Fibroblast of lung (primary cell): ENCODE data around the gene KRTAP4-7. TPM values are rescaled to one million over a fixed set of nuclear protein-coding genes. Genes with fewer than 3 reads are reported as not detected.

Experiments
- DNase-seq, 2 donors: peaks; one replicate each; pipeline versions ENCODE4 v3.0.0 to v3.0.0-alpha.2; 2010; ENCODE audit warnings: low read depth in 2 of 2
- H2AFZ ChIP-seq: 2 replicates; pipeline ENCODE4 v1.5.1; 2012; ENCODE audit warnings: low read length, control low read depth, inconsistent platforms
- H3K27ac ChIP-seq: 2 replicates; pipeline ENCODE4 v1.5.1; 2011; ENCODE audit warnings: low read length, control low read depth; ENCODE audit not compliant: insufficient read depth
- H3K27me3 ChIP-seq: 2 replicates; pipeline ENCODE4 v1.5.1; 2011; ENCODE audit warnings: mild to moderate bottlenecking, low read length; ENCODE audit not compliant: control insufficient read depth, insufficient read depth
- H3K36me3 ChIP-seq: 2 replicates; pipeline ENCODE4 v1.5.1; 2011; ENCODE audit warnings: low read length; ENCODE audit not compliant: control insufficient read depth, insufficient read depth
- H3K4me1 ChIP-seq: 2 replicates; pipeline ENCODE4 v1.5.1; 2011; ENCODE audit warnings: low read length; ENCODE audit not compliant: control insufficient read depth, insufficient read depth; ENCODE audit errors: extremely low read depth
- H3K4me2 ChIP-seq: 2 replicates; pipeline ENCODE4 v1.5.1; 2011; ENCODE audit warnings: low read length, control low read depth; ENCODE audit not compliant: insufficient read depth; ENCODE audit errors: extremely low read depth
- H3K4me3 ChIP-seq, 4 experiments: fragments of 200-600 bp in 1 of 4; sonication (generic) in 1 of 4; replicated peaks in 1 of 4; 2 replicates each; pipeline ENCODE4 v1.5.1; 2011 to 2016; ENCODE audit warnings: low read length in 4 of 4, low read depth in 3 of 4, mild to moderate bottlenecking in 3 of 4, control low read depth in 2 of 4, inconsistent platforms in 1 of 4, mixed read lengths in 1 of 4; ENCODE audit not compliant: insufficient read depth in 1 of 4; ENCODE audit errors: control extremely low read depth in 1 of 4
- H3K79me2 ChIP-seq: 2 replicates; pipeline ENCODE4 v1.5.1; 2012; ENCODE audit warnings: mild to moderate bottlenecking, low read length, inconsistent platforms; ENCODE audit not compliant: control insufficient read depth, insufficient read depth
- H3K9ac ChIP-seq: 2 replicates; pipeline ENCODE4 v1.5.1; 2011; ENCODE audit warnings: mild to moderate bottlenecking, low read length, control low read depth; ENCODE audit not compliant: insufficient read depth
- H3K9me3 ChIP-seq: 2 replicates; pipeline ENCODE4 v1.5.1; 2012; ENCODE audit warnings: low read depth, low read length; ENCODE audit not compliant: control insufficient read depth, insufficient read depth
- H4K20me1 ChIP-seq: 2 replicates; pipeline ENCODE4 v1.5.1; 2011; ENCODE audit warnings: low read length; ENCODE audit not compliant: control insufficient read depth, insufficient read depth; ENCODE audit errors: extremely low read depth
- CTCF ChIP-seq, 2 donors: IDR thresholded peaks in 1 of 2; conservative IDR thresholded peaks in 1 of 2; 1 replicate in 1 of 2; 2 replicates in 1 of 2; pipeline ENCODE4 v1.5.1; 2011 to 2012; ENCODE audit warnings: low read length in 2 of 2, control low read depth in 1 of 2, inconsistent platforms in 1 of 2, low read depth in 1 of 2, mild to moderate bottlenecking in 1 of 2
- EZH2 ChIP-seq: IDR thresholded peaks from 2 replicates; pipeline ENCODE4 v1.5.1; 2012; ENCODE audit warnings: low read length, control low read depth, mild to moderate bottlenecking; ENCODE audit errors: missing control alignments
- polyA plus RNA-seq, 2 donors: library from polyadenylated mRNA; depleted of rRNA in 1 of 2; stranded (reverse) in 1 of 2; unstranded in 1 of 2; fragments of >200 nt; gene quantifications; 2 replicates each; pipeline ENCODE4 v1.2.1, GENCODE V29; 2011 to 2012; ENCODE audit warnings: missing spikeins in 1 of 2
- total RNA-seq: library from RNA; depleted of rRNA; stranded (reverse); fragments of >200 nt; gene quantifications from 2 replicates; pipeline ENCODE4 v1.2.1, GENCODE V29; 2014

KRTAP4-7 gene
- total and polyA plus RNA-seq, 2 donors (not counting 1 experiment from before 2014, with no cell fraction given): not detected

- H2AFZ ChIP-seq: no peak overlapping the region
- H3K4me3 ChIP-seq: no peak overlapping the region
- H3K4me2 ChIP-seq: peak overlapping the region; percentile 10
- H3K27me3 ChIP-seq: no peaks in the 10 kb centered on the region
- peaks cover 2% of the 10 kb centered on the region for H3K4me1 ChIP-seq
- no peaks in the 10 kb centered on the region for H4K20me1 ChIP-seq
- H3K27ac ChIP-seq: peak overlapping the region; percentile 43
- no peak overlapping the region for H3K9ac ChIP-seq
- DNase-seq: peak in 1 of 2 donors; percentile 78
- no peaks in the 10 kb centered on the region for H3K36me3 ChIP-seq
- H3K9me3 ChIP-seq: no peaks in the 10 kb centered on the region
- TF ChIP-seq CTCF (conservative IDR thresholded peaks at IDR 0.05 in 1 of 2, IDR thresholded peaks at IDR 0.05 in 1 of 2; ENCODE audit: low read depth in 1 of 2, low read length in 2 of 2): no peak
- TF ChIP-seq EZH2: no peak
- H3K79me2 ChIP-seq: no peaks in the 10 kb centered on the region
Measured at GRCh38 chr17:41048441-41048840, 35.5 kb upstream of the KRTAP4-7 start.

- TF ChIP-seq EZH2: no peak
- no peak for TF ChIP-seq CTCF (conservative IDR thresholded peaks at IDR 0.05 in 1 of 2, IDR thresholded peaks at IDR 0.05 in 1 of 2; ENCODE audit: low read depth in 1 of 2, low read length in 2 of 2)
- H3K27me3 ChIP-seq: no peaks in the 10 kb centered on the region
- no peak overlapping the region for H2AFZ ChIP-seq
- no peaks in the 10 kb centered on the region for H4K20me1 ChIP-seq
- H3K4me1 ChIP-seq: peaks cover 2% of the 10 kb centered on the region
- no peaks in the 10 kb centered on the region for H3K36me3 ChIP-seq
- H3K4me2 ChIP-seq: no peak overlapping the region
- no peak overlapping the region for H3K4me3 ChIP-seq
- H3K27ac ChIP-seq: no peak overlapping the region
- H3K79me2 ChIP-seq: no peaks in the 10 kb centered on the region
- no peaks in the 10 kb centered on the region for H3K9me3 ChIP-seq
- no peak overlapping the region for H3K9ac ChIP-seq
- DNase-seq: peak in 1 of 2 donors; percentile 90
Measured at GRCh38 chr17:41049110-41049509, 34.8 kb upstream of the KRTAP4-7 start.

GRCh38 chr17:41052566-41052965 lies 31.4 kb upstream of the KRTAP4-7 start:
- H3K27ac ChIP-seq: no peak overlapping the region
- H3K27me3 ChIP-seq: no peaks in the 10 kb centered on the region
- TF ChIP-seq CTCF (conservative IDR thresholded peaks at IDR 0.05 in 1 of 2, IDR thresholded peaks at IDR 0.05 in 1 of 2; ENCODE audit: low read depth in 1 of 2, low read length in 2 of 2): no peak
- TF ChIP-seq EZH2: no peak
- no peak overlapping the region for H3K4me2 ChIP-seq
- no peak overlapping the region for H3K4me3 ChIP-seq
- peaks cover 2% of the 10 kb centered on the region for H3K4me1 ChIP-seq
- no peak overlapping the region for H2AFZ ChIP-seq
- peak in 1 of 2 donors; percentile 79 for DNase-seq
- H3K79me2 ChIP-seq: no peaks in the 10 kb centered on the region
- no peaks in the 10 kb centered on the region for H3K36me3 ChIP-seq
- H4K20me1 ChIP-seq: no peaks in the 10 kb centered on the region
- no peak overlapping the region for H3K9ac ChIP-seq
- H3K9me3 ChIP-seq: no peaks in the 10 kb centered on the region
